Activated naive CD4-positive, alpha-beta T cell treated with anti-CD3 and anti-CD28 coated beads, Interleukin-2, amount 50 U/mL, for 72 hours (primary cell): Measurements from ENCODE around the gene RAB8A. TPM values are rescaled to one million over a fixed set of nuclear protein-coding genes. Genes with fewer than 3 reads are reported as not detected.
"Not testable (repeated sequence)": the region's sequence is repeated elsewhere in the genome, so short reads cannot be mapped to it uniquely, and the experiment has no call there.

ENCODE experiments used
- ATAC-seq, 2 donors: fragments of 150-1000 bp; cut with Tn5 transposase; 2 replicates each; pipeline ENCODE4 v1.10.0; 2021; ENCODE audit warnings: mild to moderate bottlenecking in 2 of 2, moderate library complexity in 2 of 2
- DNase-seq, 2 donors: peaks; one replicate each; pipeline ENCODE4 v3.0.0; 2021 to 2022; ENCODE audit warnings: low spot score in 2 of 2
- H3K27ac Mint-ChIP-seq, 2 donors: one replicate each; pipeline ENCODE4 v1.8.0; 2022; ENCODE audit warnings: mild to moderate bottlenecking in 2 of 2, mixed read lengths in 2 of 2
- H3K36me3 Mint-ChIP-seq, 2 donors: one replicate each; pipeline ENCODE4 v1.8.0; 2022; ENCODE audit warnings: mixed read lengths in 2 of 2
- H3K9me3 Mint-ChIP-seq, 2 donors: one replicate each; pipeline ENCODE4 v1.8.0; 2022; ENCODE audit warnings: mixed read lengths in 2 of 2
- total RNA-seq, 2 donors: library from RNA; stranded (reverse); gene quantifications; one replicate each; pipeline ENCODE4 v1.2.3, GENCODE V29; 2022

RAB8A gene
- total RNA-seq, 2 donors from 2014 or later, result 125 to 155 TPM

- DNase-seq (peak in 1 of 2 donors; percentile 43), ATAC-seq (peak; percentile 80 to 87)
- H3K9me3 Mint-ChIP-seq, result not testable (repeated sequence)
- H3K36me3 Mint-ChIP-seq, result peaks cover 13 to 17% of the 10 kb centered on the region in 2 donors
- peak overlapping the region; percentile 91 to 95 for H3K27ac Mint-ChIP-seq
Measured at GRCh38 chr19:16119075-16119857, 7.6 kb downstream of the RAB8A start.

GRCh38 chr19:16121141-16121540, 9.5 kb downstream of the RAB8A start:
- Mint-ChIP-seq H3K9me3 (no peaks in the 10 kb centered on the region), H3K27ac (no peak overlapping the region), H3K36me3 (peaks cover 13 to 14% of the 10 kb centered on the region in 2 donors)
- DNase-seq (no peak), ATAC-seq (no peak)

- ATAC-seq (no peak), DNase-seq (no peak)
- peaks cover 12 to 14% of the 10 kb centered on the region in 2 donors for H3K36me3 Mint-ChIP-seq
- no peak overlapping the region for H3K27ac Mint-ChIP-seq
- no peaks in the 10 kb centered on the region for H3K9me3 Mint-ChIP-seq
Measured at GRCh38 chr19:16121967-16122366, 10.3 kb downstream of the RAB8A start.

- Mint-ChIP-seq H3K27ac (peak overlapping the region; percentile 44 to 70), H3K9me3 (no peaks in the 10 kb centered on the region), H3K36me3 (peaks cover 19 to 21% of the 10 kb centered on the region in 2 donors)
- DNase-seq (no peak), ATAC-seq (no peak)
Measured at GRCh38 chr19:16124953-16125352, 13.3 kb downstream of the RAB8A start.

GRCh38 chr19:16125737-16126495, 14.2 kb downstream of the RAB8A start:
- peak overlapping the region in 1 of 2 donors; percentile 84 for H3K27ac Mint-ChIP-seq
- peaks cover 0 to under 1% of the 10 kb centered on the region in 2 donors for H3K9me3 Mint-ChIP-seq
- H3K36me3 Mint-ChIP-seq, result peaks cover 25 to 30% of the 10 kb centered on the region in 2 donors
- DNase-seq (no peak), ATAC-seq (no peak)

- no peak for ATAC-seq
- Mint-ChIP-seq H3K36me3 (peaks cover 36 to 42% of the 10 kb centered on the region in 2 donors), H3K27ac (no peak overlapping the region), H3K9me3 (peaks cover 11% of the 10 kb centered on the region in 2 donors)
- no peak for DNase-seq
Measured at GRCh38 chr19:16127080-16127479, 15.4 kb downstream of the RAB8A start.

GRCh38 chr19:16127776-16128371, 16.2 kb downstream of the RAB8A start:
- ATAC-seq (no peak), DNase-seq (no peak)
- peaks cover 44 to 50% of the 10 kb centered on the region in 2 donors for H3K36me3 Mint-ChIP-seq
- H3K9me3 Mint-ChIP-seq, result peaks cover 11 to 12% of the 10 kb centered on the region in 2 donors
- no peak overlapping the region for H3K27ac Mint-ChIP-seq

GRCh38 chr19:16131648-16132047, 20.0 kb downstream of the RAB8A start:
- DNase-seq (no peak), ATAC-seq (no peak)
- H3K9me3 Mint-ChIP-seq, result peaks cover 11 to 19% of the 10 kb centered on the region in 2 donors
- H3K27ac Mint-ChIP-seq, result peak overlapping the region; percentile 30 to 55
- H3K36me3 Mint-ChIP-seq, result peaks cover 48 to 54% of the 10 kb centered on the region in 2 donors

- ATAC-seq, result no peak
- Mint-ChIP-seq H3K27ac (no peak overlapping the region), H3K36me3 (peaks cover 43 to 49% of the 10 kb centered on the region in 2 donors)
Measured at GRCh38 chr19:16133818-16134217, 22.1 kb downstream of the RAB8A start.

GRCh38 chr19:16134510-16134909, 22.8 kb downstream of the RAB8A start:
- DNase-seq (no peak), ATAC-seq (no peak)
- peaks cover 37 to 42% of the 10 kb centered on the region in 2 donors for H3K36me3 Mint-ChIP-seq
- peak overlapping the region in 1 of 2 donors; percentile 11 for H3K27ac Mint-ChIP-seq
- peaks cover 11 to 19% of the 10 kb centered on the region in 2 donors for H3K9me3 Mint-ChIP-seq

More at GRCh38 chr19:16133818-16134217, 22.1 kb downstream of the RAB8A start:
- DNase-seq, result no peak
- H3K9me3 Mint-ChIP-seq, result peaks cover 11 to 19% of the 10 kb centered on the region in 2 donors

GRCh38 chr19:16135430-16136127, 23.9 kb downstream of the RAB8A start:
- Mint-ChIP-seq H3K27ac (peak overlapping the region in 1 of 2 donors; percentile 12), H3K9me3 (peaks cover 11 to 19% of the 10 kb centered on the region in 2 donors), H3K36me3 (peaks cover 29 to 31% of the 10 kb centered on the region in 2 donors)
- DNase-seq, result no peak
- ATAC-seq, result peak in 1 of 2 donors; percentile 8

- Mint-ChIP-seq H3K9me3 (peaks cover 7 to 14% of the 10 kb centered on the region in 2 donors), H3K27ac (no peak overlapping the region), H3K36me3 (peaks cover 23% of the 10 kb centered on the region in 2 donors)
- no peak for ATAC-seq
- no peak for DNase-seq
Measured at GRCh38 chr19:16136185-16136999, 24.7 kb downstream of the RAB8A start.

GRCh38 chr19:16139752-16140151, 28.1 kb downstream of the RAB8A start:
- H3K9me3 Mint-ChIP-seq, result no peaks in the 10 kb centered on the region
- H3K27ac Mint-ChIP-seq, result peak overlapping the region in 1 of 2 donors; percentile 91
- H3K36me3 Mint-ChIP-seq, result peaks cover 10 to 12% of the 10 kb centered on the region in 2 donors
- DNase-seq (no peak), ATAC-seq (no peak)

GRCh38 chr19:16141043-16141442, 29.4 kb downstream of the RAB8A start:
- ATAC-seq (no peak), DNase-seq (no peak)
- peak overlapping the region in 1 of 2 donors; percentile 37 for H3K27ac Mint-ChIP-seq
- H3K36me3 Mint-ChIP-seq, result peaks cover 10 to 13% of the 10 kb centered on the region in 2 donors
- no peaks in the 10 kb centered on the region for H3K9me3 Mint-ChIP-seq

- peak overlapping the region in 1 of 2 donors; percentile 79 for H3K27ac Mint-ChIP-seq
- no peak for ATAC-seq
- no peak for DNase-seq
- peaks cover 10 to 17% of the 10 kb centered on the region in 2 donors for H3K36me3 Mint-ChIP-seq
- no peaks in the 10 kb centered on the region for H3K9me3 Mint-ChIP-seq
Measured at GRCh38 chr19:16142032-16142580, 30.4 kb downstream of the RAB8A start.
